Measurements from ENCODE around the gene MUC4.

GRCh38 chr3:195815169-195815771 lies 3.5 kb upstream of the MUC4 start:
- TF ChIP-seq, protein P1, sequence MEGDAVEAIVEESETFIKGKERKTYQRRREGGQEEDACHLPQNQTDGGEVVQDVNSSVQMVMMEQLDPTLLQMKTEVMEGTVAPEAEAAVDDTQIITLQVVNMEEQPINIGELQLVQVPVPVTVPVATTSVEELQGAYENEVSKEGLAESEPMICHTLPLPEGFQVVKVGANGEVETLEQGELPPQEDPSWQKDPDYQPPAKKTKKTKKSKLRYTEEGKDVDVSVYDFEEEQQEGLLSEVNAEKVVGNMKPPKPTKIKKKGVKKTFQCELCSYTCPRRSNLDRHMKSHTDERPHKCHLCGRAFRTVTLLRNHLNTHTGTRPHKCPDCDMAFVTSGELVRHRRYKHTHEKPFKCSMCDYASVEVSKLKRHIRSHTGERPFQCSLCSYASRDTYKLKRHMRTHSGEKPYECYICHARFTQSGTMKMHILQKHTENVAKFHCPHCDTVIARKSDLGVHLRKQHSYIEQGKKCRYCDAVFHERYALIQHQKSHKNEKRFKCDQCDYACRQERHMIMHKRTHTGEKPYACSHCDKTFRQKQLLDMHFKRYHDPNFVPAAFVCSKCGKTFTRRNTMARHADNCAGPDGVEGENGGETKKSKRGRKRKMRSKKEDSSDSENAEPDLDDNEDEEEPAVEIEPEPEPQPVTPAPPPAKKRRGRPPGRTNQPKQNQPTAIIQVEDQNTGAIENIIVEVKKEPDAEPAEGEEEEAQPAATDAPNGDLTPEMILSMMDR (conservative IDR thresholded peaks at IDR 0.05; ENCODE audit: low read depth, low read length) = no peak
- no peak for TF ChIP-seq EZH2phosphoT487 (IDR thresholded peaks at IDR 0.05; ENCODE audit: borderline replicate concordance, low read length)
